Loucy (cell line): ENCODE data around the gene MAPK1.

ENCODE experiments used
- CTCF ChIP-seq: fragments of 200-600 bp; sonication (generic); conservative IDR thresholded peaks from 2 replicates; pipeline ENCODE4 v1.5.1; 2014; ENCODE audit warnings: mild to moderate bottlenecking, antibody characterized with exemption, low read length
- EZH2phosphoT487 ChIP-seq: fragments of 200-600 bp; IDR thresholded peaks from 2 replicates; pipeline ENCODE4 v1.6.1; 2018; ENCODE audit warnings: antibody characterized with exemption, mild to moderate bottlenecking, moderate library complexity, borderline replicate concordance

GRCh38 chr22:21796863-21797262 lies 70.6 kb downstream of the MAPK1 start:
- TF ChIP-seq EZH2phosphoT487 (no peak), CTCF (no peak)
